Frontal cortex (tissue), 4 donors: Measurements from ENCODE around the gene AHSA1. TPM values are rescaled to one million over a fixed set of nuclear protein-coding genes. Genes with fewer than 3 reads are reported as not detected.
"Not testable (repeated sequence)": the region's sequence is repeated elsewhere in the genome, so short reads cannot be mapped to it uniquely, and the experiment has no call there.

Experiments
- DNase-seq, 2 donors: peaks; one replicate each; pipeline ENCODE4 v3.0.0; 2012; ENCODE audit warnings: low spot score in 2 of 2
- FAIRE-seq: peaks from 2 replicates; lab custom pipeline; 2012; peaks lifted over from hg19 to GRCh38; lab: Jason Lieb, UNC
- total RNA-seq: library from RNA; depleted of rRNA; stranded (reverse); fragments of >200 nt; gene quantifications from one replicate; pipeline ENCODE4 v1.2.3, GENCODE V29; 2014
- donor health status: control.
- donor health status: control.
- donor health status: control.

AHSA1 gene
- 107 TPM for total RNA-seq

DNA sequence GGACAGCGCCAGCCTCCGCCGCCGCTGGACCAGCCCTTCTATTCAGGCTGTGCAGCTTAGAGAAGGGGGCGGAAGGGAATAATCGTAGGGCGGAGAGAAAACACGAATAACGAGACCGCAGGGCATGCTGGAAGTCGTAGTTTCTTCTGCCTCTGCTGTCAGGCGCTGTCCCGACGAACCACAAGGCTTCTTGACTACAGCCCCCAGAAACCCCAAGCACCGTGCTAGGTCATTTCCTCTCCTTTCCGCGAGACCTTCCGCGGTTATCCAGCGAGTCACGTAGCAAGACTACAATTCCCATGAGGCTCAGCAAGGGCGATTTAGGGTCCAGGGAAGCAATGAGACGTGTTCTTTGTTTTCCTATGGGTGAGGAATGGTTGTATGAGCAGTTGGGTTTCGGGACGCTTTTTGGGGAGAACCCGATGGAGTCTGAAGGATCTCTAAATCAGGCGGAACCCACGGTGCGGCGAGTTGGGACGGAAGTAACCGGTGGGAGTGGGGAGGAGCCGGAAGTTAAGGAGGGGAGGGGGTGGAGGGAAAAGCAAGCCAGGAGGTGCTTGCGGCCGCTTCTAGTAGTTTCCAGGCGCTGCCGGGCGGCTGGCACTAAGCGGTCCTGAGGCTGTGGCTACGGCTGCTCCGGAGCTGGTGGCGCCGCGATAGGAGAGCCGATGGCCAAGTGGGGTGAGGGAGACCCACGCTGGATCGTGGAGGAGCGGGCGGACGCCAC lies at the start of gene AHSA1, which contains the start of gene VIPAS39:
TSS of gene AHSA1 (plus strand) at position 572 of the 727 bp plus-strand sequence. CDS start at position 669, 97 bp downstream.
TSS of gene VIPAS39 (minus strand) at position 80 of the 727 bp plus-strand sequence. CDS start 3,499 bp downstream, outside the sequence.
- peak; percentile 79 to 85 for DNase-seq
- FAIRE-seq: peak; percentile 36

DNA sequence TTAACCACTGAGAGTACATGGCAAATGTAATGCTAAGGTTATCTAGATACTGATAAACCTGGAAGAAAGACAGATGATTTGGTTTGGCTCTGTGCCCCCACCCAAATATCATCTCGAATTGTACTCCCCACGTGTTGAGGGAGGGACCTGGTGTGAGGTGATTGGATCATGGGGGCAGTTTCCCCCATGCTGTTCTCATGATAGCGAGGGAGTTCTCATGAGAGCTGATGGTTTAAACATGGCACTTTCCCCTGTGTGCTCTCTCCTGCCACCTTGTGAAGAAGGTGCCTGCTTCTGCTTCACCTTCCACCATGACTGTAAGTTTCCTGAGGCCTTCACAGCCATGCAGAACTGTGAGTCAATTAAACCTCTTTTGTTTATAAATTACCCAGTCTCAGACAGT lies 48.8 kb upstream of the AHSA1 start:
- DNase-seq: no peak
- no peak for FAIRE-seq

DNA sequence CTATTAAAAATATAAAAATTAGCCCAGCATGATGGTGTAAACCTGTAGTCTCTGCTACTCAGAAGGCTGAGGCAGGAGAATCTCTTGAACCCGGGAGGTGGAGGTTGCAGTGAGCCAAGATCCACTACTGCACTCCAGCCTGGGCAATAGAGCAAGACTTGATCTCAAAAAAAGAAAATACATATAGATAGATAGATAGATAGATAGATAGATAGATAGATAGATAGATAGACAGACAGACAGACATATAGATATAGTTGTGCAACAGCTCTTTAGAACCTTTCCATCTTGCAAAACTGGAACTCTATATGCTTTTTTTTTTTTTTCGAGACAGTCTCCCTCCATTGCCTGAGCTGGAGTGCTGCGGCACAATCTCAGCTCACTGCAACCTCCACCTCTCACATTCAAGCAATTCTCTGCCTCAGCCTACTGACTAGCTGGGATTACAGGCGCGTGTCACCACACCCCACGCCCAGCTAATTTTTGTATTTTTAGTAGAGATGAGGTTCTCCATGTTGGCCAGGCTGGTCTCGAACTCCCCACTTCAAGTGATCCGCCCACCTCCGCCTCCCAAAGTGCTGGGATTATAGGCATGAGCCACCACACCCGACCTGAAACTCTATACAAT lies 42.4 kb upstream of the AHSA1 start:
- FAIRE-seq, DNase-seq: not testable (repeated sequence)

DNA sequence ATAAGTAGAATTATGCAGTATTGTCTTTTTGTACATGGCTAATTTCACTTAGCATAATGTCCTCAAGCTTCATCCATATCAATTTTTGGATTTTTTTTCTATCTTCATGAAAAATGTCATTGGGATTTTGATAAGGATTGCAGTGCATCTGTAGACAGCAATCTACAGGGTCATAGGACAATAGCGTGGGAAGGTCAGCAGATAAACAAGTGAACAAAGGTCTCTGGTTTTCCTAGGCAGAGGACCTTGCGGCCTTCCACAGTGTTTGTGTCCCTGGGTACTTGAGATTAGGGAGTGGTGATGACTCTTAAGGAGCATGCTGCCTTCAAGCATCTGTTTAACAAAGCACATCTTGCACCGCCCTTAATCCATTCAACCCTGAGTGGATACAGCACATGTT lies 41.8 kb upstream of the AHSA1 start:
- not testable (repeated sequence) for DNase-seq, FAIRE-seq

DNA sequence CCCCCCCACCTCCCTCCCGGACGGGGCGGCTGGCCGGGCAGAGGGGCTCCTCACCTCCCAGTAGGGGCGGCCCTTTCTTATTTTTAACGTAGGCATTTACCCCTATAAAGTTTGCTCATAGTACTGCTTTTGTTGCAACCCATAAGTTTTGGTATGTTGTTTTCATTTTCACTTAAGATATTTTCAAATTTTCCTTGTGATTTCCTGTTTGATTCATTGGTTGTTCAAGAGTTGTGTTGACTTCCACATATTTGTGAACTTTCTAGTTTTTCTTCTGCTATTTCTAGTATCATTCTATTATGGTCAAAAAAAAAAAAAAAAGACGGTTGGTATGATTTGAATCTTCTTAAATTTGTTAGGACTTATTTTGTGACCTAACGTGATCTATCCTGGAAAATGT lies 41.1 kb upstream of the AHSA1 start:
- DNase-seq (no peak), FAIRE-seq (no peak)

DNA sequence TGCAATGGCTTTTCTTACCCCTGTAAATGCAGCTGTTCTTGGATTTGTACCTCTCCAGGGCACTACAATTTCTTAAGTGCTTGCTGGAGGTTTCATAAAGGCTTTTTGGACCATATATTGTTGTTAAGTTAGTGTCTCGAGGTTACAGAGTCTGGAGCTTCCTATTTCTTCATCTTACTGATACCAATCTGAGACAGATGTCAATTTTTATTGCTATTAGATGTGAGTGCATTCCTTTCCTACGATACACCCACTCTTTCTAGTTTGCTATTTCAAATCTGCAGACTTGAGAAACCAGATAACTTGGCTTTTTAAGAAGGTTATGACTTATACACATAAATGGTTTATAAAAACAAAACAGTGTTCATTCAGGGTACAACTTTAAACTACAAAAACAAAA lies 36.7 kb upstream of the AHSA1 start:
- no peak for DNase-seq
- no peak for FAIRE-seq

DNA sequence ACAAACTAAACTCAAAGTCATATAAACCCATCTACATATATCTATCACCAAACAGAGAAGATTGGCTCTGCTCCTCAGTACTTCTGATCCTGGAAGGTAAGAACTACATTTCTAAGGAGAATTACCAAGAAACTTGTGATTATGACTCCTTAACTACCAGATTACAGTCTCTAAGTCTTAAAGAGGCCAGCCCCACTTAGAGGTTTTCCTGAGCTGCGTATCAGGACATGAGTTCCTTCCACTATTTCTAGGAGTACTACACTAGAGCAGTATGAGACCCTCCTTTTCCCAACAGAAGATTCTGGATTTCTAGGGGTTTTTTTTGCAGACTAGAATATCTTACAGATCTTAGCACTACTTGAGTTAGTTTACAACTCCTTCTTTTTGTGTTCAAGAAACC lies 34.5 kb upstream of the AHSA1 start, which contains the start of gene NOXRED1:
TSS of gene NOXRED1 (minus strand) at position 101 of the 400 bp plus-strand sequence. CDS start 634 bp downstream, outside the sequence.
- FAIRE-seq: no peak
- DNase-seq: no peak

DNA sequence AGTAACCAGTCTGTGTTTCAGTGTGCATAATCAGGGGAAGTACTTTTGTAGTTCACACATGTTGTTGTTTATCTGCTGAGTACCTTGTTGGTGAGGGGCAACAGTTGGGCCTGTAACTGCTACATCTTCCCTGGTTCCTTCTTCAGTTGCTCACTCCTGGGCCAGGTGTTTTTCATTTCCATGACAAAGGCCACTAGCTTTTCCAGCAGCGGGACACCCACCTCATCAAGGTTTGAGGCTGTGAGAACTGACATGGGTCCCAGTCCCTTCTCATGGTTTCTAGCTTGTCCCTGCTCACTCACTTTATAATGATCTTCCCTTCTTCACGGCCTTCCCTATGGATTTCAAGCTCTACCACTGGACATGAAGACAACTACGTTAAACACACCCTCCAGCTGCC lies 33.0 kb upstream of the AHSA1 start:
- FAIRE-seq: no peak
- DNase-seq: no peak

DNA sequence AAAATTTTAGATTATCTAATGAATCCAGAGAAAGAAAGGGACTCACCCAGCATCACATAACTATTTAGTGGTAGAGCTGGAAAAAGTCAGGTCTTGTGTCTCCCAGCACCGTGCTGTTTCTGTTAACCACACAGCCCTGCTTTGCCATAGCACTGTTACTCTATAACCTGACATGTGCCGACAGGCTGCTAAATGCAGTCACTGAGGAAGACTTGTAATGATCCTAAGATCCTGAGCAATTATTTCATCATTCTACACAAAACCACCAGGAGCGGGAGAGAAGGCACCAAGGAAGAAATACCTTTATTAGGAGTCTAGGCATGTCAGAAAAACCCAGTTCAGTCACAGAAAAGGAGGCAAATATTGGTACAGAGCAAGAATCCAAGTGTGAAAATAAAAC lies 31.5 kb upstream of the AHSA1 start:
- DNase-seq (no peak), FAIRE-seq (no peak)

DNA sequence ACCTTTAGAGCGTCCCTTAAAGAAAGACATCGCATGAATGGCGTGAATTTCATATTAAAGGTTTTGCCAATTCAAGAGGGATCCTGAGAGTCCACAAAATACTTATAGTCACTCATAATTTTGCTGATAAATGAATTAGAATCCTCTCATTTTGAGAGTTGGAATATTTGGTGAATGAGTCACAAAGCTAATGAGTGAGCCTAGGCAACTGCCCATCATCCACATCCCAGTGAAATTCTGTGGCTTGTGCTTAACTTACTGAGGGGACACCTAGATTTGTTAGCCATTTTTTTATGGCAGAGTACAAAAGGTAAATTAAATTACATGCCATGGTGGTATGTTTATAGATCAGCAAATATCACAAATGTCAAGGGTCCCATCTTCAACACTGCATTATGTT lies 21.9 kb upstream of the AHSA1 start:
- no peak for FAIRE-seq
- no peak for DNase-seq

DNA sequence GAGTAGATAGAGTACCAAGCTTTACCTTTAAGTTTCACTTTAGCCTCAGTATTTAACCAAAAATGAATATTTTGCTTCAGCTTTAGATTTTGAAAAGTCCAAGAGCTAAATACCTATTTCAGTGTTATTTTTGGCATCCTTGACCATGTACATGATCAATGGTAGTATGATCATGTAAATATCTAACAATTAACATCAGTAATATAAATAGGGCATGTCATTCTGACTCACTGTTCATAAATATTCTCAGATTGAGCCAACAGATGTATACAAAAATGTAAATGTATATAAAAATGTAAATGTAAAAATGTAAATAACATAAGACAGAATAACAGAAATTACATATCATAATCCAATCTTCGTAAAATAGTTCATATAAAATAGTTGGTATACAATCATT lies 19.3 kb upstream of the AHSA1 start:
- DNase-seq (no peak), FAIRE-seq (peak; percentile 53)

DNA sequence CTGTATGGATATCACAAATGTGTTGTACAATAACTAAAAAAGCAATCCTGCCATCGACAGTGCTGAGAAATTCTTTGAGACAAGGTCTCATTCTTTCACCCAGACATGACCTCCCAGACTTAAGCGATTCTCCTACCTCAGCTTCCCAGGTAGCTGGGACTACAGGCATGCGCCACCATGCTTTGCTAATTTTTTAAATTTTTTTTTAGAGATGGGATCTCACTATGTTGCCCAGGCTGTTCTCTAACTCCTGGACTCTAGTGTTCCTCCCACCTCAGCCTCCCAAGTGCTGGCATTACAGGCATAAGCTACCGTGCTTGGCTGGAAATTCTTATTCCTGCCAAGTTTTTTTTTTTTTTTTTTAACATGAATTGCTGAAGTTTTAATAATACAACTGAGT lies 18.0 kb upstream of the AHSA1 start:
- FAIRE-seq: no peak
- no peak for DNase-seq

DNA sequence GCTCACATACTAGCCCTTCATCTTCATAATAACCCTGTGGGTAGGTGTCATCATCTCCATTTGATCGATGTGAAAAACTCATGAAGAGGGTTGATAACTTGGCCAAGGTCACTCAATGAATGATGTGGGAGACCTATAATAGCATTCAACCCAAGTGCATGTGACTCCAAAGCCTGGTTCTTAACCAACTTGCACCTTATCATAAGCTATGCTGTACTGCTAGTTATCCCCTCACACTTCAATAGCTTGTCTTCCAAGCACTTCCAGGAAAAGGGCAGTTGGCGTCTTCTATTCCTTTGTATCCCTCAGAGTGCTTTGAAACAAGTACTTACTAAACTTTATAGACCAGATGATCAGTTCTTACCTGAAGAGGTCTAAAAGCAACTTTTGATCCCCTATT lies 15.7 kb upstream of the AHSA1 start:
- no peak for FAIRE-seq
- DNase-seq: no peak

DNA sequence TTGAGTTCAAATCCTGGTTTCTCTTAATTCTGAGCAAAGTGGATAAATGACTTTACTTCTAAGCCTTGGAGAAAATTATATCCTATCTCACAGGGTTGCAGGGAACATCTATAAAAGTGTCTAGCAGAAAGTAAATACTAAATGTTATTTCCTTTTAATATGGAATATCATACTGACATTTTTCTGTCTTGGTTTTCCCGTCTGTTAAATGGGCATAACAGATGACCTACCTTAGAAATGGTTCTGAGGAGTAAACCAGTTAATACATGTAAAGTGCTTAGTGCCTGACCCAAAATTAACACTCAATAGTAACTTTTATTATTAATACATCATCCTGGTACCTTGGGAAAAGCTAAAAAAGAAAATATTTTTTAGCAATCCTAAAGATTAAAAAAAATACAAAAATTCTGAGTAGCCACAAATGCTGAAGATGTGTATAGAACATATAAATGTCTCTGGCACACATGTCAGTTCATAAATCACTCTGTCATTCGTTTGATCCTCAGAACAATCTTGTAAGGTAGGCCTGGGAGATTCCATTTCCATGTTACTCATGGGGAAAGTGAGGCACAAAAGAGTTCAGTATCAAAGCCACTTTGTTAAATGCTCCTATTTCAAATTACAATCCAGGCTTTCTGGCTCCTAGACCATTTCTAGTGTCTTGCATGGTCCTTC lies 1.8 kb upstream of the AHSA1 start:
- DNase-seq (no peak), FAIRE-seq (no peak)

DNA sequence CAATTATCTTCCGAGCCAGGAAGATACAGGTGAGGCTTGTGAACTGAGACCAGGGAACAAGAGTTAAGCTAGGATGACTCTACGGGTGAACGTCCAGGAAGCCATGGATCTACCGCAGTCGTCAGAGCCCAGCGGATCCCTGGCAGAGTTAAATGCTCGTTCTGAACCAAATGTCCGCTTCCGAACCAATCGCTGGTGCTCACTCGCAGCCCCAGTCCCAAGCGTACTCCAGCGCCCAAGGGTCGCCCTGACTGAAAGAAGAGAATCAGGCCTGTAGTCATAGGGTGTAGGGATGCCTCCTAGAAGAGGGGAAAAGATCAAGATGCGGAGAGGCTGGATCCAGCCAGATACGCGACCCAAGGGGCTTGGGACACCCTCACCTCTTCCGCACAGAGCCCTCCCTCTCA lies 775 bp upstream of the AHSA1 start:
- FAIRE-seq: no peak
- DNase-seq: no peak

DNA sequence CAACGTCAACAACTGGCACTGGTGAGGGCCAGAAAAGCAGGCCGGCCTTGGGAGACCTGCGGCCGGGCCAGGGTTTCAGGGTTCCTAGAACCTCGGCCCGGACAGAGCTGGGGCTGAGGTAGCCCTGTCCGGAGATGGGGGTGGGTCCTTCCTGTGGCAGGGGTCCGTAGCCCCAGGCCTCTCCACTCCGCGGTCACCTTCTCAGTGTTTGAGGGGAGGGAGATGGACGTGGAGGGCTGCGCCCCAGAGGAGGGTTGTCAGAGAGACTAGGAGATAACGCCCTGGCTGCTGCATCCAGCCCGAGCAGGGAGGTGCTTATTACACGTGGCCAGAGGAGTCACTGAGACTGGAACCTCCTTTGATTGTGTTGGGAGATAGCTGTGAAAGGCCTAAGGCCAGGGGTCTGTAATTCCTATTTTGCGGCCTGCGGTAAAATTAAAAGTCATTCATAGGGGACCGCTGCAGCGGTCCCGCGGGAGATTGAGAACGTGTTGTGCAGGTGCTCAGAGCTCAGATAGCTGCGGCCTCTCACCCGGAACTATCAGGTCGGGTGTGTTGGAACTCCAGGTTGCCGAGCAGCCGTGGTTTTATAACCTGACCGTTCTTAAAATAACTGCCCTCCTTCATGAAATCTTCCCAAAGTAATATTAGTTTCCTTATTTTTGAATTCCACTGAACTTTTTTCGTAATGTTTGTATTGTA lies 507 bp downstream of the AHSA1 start:
- DNase-seq: no peak
- FAIRE-seq: no peak

DNA sequence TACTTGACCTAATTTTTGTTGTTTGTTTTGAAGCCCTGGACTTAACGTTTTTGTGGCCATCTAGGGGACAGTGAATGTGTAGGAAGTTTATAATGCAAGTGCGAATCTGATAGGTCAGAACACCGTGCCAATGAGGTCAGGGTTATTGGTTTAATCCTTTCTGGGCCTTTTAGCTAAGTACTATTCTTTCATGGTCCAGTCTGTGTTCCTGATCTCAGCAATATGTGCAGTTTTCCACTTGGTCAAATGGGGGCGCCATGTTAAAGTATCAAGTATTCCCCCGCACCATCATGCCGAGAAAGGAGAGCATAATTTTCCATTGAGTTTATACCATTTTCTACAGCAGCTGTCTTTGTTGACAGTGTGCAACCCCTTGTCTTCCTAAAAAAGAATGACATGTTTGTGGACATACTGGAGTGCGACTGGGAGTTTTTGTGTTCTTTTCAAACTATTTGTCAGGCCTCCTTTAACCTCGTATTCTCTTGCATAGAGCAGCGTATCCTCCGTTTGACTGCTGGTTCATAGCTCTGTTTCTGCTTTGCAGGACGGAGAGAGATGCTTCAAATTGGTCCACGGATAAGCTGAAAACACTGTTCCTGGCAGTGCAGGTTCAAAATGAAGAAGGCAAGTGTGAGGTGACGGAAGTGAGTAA lies 1.3 kb downstream of the AHSA1 start:
- FAIRE-seq (no peak), DNase-seq (peak in 1 of 2 donors; percentile 44)

DNA sequence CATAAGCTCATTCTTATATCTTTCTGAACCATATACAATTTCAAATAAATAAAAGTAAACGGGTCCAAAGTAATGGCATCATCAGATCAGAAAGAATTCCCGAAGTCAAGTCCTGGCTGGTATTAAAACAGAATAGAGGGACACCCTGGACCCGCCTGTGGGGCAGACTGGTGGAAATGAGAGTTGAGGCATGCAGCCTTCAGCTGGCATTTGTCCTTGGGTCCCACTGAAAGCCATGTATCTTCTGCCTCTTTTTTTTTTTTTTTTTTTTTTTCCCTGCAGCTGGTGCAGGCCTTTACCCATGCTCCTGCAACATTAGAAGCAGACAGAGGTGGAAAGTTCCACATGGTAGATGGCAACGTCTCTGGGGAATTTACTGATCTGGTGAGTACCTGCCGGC lies 9.9 kb downstream of the AHSA1 start:
- FAIRE-seq: no peak
- no peak for DNase-seq

DNA sequence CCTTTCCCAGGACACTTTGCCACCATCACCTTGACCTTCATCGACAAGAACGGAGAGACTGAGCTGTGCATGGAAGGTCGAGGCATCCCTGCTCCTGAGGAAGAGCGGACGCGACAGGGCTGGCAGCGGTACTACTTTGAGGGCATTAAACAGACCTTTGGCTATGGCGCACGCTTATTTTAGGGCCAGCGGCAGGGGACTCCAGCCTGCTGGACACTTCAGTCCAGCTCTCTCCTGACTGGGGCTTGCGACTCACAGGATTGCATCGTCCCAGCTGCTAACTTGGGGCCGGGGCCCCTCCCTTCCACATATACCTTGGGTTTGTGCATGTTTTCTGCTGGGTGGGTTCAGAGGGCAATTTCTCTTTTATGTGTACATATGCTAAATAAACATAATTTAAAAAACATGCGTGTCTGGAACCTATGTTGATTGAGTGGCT lies 11.2 kb downstream of the AHSA1 start:
- FAIRE-seq: no peak
- no peak for DNase-seq

DNA sequence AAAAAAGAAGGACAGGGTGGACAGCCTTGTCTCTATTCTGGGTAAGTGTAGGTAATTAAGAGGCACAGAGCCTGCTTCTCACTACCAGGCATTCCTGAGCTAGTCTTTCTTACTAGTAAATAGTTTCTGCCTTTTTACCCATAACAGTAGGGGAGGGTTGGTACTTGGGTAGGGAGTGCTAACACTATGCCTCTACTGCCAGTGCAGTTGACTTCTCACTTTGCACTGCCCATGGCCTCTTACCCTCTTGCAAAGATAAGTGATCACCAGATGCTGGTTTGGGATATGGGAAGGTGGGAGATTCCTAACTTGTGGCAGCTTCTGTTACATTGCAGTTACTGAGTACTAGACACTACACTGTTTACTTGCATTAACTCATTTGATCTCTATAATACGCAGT lies 11.6 kb downstream of the AHSA1 start:
- FAIRE-seq (no peak), DNase-seq (no peak)
